ENCODE data around the gene SYNPO2L.
"Not testable (repeated sequence)": the region's sequence is repeated elsewhere in the genome, so short reads cannot be mapped to it uniquely, and the experiment has no call there.

Gene SYNPO2L, protein sequence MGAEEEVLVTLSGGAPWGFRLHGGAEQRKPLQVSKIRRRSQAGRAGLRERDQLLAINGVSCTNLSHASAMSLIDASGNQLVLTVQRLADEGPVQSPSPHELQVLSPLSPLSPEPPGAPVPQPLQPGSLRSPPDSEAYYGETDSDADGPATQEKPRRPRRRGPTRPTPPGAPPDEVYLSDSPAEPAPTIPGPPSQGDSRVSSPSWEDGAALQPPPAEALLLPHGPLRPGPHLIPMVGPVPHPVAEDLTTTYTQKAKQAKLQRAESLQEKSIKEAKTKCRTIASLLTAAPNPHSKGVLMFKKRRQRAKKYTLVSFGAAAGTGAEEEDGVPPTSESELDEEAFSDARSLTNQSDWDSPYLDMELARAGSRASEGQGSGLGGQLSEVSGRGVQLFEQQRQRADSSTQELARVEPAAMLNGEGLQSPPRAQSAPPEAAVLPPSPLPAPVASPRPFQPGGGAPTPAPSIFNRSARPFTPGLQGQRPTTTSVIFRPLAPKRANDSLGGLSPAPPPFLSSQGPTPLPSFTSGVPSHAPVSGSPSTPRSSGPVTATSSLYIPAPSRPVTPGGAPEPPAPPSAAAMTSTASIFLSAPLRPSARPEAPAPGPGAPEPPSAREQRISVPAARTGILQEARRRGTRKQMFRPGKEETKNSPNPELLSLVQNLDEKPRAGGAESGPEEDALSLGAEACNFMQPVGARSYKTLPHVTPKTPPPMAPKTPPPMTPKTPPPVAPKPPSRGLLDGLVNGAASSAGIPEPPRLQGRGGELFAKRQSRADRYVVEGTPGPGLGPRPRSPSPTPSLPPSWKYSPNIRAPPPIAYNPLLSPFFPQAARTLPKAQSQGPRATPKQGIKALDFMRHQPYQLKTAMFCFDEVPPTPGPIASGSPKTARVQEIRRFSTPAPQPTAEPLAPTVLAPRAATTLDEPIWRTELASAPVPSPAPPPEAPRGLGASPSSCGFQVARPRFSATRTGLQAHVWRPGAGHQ

DNA sequence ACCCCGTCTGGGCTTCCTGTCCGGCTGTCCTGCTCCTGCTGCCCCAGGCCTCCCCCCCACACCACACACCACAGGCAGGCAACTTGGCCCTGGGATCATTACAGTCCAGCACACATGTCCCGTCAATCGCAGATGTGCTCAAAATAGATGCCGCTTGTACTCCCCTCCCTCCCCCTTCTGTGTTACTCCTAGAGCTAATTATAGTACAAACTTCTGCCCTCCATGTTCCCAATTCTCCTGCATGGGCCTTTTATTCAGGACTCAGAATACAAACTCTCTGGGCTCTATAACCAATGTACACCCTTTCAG lies at the start of gene SYNPO2L:
TSS of gene SYNPO2L (minus strand) at position 40 of the 309 bp plus-strand sequence. CDS start 107 bp downstream, outside the sequence.
- no peak for DNase-seq

DNA sequence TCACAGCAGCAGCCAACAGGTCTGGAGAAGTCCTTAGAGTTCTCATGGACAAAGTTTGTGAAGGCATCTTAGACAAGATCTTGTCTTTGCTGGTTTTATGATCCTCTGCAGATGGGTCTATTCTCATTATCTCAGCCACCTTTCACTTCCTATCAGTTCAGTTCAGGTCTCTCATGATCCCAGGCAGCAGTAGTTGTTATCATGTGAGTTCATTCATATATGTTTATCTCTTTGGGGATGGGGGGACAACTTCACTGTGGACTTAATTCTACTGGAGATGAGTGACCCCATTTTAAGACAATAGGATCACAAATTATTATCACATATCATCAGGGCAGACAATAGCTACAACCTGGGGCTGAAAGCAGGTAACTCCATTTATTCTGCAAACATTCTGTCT lies 48.1 kb upstream of the SYNPO2L start:
- not testable (repeated sequence) for DNase-seq

DNA sequence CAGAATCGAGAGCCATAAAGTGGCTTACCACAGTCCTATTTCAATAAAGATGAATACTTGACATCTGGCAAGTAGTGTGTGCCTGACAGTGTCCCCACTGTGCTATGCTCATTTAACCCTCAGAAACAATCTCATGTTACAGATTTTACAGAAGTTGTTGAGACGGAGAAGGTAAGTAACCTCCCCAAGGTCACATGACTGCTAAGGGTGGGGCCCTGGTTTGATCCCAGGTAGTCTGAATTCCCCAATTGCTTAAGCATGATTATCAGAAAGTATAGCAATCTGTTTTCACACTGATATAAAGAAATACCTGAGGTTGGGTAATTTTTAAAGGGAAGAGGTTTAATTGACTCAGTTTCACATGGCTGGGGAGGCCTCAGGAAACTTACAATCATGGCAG lies 43.0 kb upstream of the SYNPO2L start:
- not testable (repeated sequence) for DNase-seq

DNA sequence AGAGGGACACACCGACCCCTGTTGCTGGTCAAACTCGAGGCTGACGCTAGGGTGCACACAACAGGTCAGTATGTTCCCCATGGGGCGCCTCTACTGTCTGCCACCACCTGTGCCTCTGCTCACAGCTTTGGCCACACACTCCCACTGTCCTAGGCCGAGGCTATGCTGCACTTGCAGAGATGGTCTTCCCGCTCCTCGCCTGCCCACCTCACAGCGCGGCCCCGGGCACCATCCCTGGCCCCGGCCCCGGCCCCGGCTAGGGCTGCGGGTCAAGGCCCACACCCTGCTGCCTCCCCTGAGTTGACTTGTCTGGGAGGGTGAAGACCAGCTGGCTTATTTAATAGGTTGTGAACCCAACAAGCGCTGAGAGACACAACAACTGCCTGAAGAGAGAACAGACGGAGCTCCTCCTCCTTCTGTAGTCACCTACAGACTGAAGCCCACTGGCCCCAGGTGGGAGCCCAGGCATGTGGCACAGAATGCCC lies 41.9 kb upstream of the SYNPO2L start, which contains the start of gene AGAP5:
TSS of gene AGAP5 (minus strand) at position 435 of the 485 bp plus-strand sequence. CDS start at position 81, 354 bp downstream.
- DNase-seq = not testable (repeated sequence)

DNA sequence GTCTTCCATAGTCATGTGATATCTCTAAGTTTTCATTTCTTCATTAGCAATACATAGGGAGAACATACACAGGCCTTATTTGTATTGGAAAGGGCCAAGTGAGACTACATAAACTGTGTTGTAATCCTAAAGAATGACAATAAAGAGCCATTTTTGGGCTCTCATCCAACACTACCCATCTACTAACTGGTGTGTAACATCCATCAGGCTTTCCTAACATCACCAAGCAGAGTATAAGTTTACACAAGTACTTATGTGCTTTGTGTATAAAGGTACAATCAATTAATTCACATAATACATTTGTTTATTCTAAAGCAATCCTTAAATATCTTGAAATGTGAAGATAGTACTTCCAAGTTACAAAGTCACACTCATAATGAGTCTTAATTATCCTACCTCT lies 39.5 kb upstream of the SYNPO2L start:
- DNase-seq = not testable (repeated sequence)

DNA sequence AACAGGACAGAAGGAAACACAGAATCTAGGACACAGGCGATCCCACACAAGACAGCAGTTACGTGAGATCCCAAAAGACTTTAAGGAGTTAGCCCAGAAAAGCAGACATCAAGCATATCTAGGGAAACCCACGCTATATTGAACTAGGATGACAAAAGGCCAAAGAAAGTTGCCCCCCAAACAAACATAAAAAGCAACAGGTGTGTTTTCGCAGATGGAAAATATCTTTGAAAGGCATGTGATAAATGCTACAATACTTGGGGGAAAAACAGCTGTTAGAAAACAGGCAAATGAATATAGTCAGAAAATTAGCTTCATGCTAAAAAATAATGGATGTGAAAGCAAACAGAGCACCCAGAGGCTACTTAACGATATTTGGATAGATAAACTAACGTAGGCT lies 34.9 kb upstream of the SYNPO2L start:
- not testable (repeated sequence) for DNase-seq

DNA sequence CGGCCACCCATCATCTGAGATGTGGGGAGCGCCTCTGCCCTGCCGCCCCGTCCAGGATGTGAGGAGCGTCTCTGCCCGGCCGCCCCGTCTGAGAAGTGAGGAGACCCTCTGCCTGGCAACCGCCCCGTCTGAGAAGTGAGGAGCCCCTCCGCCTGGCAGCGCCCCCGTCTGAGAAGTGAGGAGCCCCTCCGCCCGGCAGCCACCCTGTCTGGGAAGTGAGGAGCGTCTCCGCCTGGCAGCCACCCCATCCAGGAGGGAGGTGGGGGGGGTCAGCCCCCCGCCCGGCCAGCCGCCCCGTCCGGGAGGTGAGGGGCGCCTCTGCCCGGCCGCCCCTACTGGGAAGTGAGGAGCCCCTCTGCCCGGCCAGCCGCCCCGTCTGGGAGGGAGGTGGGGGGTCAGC lies 33.8 kb upstream of the SYNPO2L start:
- not testable (repeated sequence) for DNase-seq

DNA sequence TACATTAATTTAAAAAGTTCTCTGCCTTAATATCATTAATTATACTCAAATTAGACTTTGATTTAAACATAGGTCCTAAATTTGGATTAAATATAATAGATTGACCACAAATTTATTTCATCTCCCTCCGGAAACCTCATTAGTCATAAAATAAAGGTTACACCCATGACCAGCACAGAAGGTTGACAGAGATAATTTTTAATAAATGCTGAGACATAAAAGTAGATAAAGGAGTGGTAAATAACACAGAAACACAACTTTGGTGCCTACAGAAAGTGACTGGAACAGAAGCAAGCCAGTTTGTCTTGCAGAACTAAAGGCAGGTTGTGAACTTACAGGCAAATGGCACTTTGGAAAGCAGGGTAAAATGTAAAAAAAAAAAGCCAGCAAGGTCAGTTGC lies 31.8 kb upstream of the SYNPO2L start:
- not testable (repeated sequence) for DNase-seq

DNA sequence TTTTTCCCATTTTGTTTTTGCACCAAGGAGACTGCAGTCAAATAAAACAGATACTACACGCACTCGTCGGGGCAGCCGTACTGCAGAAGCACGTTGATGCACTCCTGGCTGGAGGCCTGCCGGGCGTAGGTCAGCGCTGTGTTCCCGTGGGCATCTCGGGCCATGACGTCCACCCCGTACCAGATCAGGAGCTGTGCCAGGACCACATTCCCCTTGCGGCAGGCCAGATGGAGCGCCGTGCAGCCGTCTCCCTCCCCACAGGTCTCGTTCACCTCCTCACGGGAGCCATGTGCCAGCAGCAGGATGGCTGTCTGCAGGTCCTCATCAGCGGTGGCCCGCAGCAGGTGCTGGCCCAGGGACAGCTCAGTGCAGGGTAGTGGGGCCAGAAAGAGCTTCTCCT lies 18.7 kb upstream of the SYNPO2L start:
- DNase-seq = not testable (repeated sequence)

DNA sequence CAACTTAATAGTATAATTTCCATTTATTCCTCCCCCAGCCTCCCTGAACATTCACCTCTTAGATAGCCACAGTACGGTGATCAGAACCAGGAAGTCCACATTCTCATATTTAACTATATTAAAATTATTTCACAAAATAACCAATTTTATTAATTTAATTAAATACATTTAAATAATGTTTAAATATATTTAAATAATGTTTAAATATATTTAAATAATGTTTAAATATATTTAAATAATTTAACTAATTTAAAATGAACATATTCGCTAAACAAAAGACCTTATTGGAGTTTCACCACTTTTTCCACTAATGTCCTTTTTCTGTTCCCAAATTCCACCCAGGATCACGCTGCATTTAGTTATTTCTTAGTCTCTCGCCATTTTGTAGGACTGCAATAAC lies 12.5 kb upstream of the SYNPO2L start:
- not testable (repeated sequence) for DNase-seq

DNA sequence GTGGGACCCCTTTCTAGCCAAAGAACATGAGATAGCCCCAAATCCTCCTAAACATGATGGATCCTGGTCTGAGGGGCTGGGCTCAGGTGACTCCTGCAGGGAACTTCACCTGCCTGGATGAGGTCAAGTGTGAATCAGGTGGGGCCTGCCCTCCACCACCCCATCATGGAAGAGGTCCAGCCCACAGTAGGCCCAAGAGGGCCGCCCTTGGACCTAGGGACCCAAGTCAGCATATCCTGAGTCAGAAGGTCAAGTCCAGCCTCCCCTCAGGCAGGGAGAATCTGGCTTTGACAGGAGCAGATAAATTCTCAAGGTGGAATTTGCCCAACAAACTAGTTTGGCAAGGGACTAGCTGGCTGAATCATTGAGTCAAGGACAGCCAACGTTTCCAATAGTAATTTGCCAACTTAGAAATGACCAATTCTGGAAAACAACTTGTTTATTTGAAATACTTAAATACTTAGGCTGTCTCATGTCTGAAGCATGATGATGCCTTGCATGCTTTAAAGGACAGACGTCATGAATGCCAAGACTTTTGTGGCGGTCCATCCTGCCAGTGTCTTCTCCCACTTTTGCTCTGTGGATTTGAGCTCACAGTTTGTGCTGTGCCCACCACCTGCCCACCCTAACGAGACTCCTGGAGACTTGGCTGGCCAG lies 10.5 kb upstream of the SYNPO2L start:
- not testable (repeated sequence) for DNase-seq

DNA sequence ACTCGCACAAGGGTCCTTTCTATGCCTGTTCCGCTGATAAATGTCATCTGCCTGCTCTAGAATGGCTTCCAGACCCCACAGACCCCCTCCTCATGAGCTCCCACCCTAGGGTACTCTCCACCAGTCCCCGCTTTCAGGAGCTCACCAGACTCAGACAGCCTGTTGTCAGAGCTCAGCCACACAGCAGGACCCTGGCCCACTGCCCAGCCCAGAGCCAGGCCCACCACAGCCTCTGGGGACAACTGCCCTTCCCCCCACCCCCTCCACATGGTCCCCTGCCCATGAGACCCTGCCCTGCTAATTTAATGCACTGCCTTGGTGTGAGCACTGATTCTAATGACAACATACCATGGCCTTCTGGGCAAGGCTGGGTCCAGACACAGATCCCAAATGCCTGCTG lies 9.8 kb upstream of the SYNPO2L start:
- not testable (repeated sequence) for DNase-seq

DNA sequence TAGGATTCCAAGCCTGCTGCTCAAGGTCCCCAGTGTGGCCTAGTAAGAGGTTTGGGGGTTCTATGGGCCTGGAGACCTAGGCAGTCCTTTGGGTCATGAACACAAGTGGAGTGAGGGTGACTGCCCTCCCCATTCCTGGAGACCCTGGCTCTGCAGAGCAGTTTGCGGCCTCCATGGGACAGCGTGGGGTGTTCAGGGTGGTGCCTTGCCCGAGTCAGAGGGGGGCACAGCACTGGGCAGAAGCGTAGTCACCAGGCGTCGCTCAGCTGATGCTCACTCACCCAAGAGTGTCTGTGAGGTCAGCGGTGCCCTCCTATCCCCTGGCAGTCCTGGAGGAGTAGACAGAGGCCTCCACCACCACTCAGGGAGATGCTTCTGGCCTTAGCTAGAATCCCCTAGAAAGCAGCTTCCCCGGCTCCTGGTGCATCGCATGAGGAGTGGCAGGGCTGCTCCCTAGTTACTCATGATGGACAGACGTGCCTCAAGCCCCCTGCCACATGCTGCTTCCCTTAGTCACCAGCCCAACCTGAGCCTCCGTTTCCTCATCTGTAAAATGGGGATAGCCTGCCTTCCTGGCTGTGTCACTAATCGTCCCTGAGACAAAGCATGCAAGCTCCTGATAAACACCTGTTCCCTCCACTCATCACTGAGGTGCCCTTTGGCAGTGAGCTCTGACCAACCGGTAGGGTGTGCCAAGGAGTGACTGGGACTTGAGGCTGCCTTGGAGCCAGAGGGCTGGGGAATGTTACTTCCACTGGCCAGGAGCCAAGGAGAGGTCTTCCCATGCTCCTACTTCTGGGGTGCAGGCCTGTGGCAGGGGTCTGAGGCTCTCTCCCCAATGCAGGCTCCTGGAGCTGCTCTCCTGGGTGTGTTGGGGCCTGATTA lies 8.6 kb upstream of the SYNPO2L start:
- not testable (repeated sequence) for DNase-seq

DNA sequence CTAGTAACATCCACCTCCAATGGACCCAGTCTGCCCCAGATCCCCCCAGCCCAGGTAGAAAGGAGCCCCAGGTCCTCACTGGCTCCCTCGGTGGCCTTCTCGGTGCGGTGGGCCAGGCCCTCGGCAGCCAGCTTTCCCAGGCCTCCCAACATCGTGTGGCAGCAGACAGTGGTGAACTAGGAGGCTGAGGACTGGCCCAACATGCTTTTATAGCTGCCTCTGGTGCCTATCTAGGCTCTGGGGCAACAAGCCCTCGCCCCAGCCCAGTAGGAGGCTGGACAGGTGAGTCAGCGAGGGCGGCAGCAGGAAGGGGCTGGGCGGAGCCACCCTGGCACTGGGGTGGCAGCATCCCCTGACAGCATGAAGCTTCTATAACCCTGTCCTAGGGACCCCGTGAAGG lies 7.8 kb upstream of the SYNPO2L start:
- not testable (repeated sequence) for DNase-seq

DNA sequence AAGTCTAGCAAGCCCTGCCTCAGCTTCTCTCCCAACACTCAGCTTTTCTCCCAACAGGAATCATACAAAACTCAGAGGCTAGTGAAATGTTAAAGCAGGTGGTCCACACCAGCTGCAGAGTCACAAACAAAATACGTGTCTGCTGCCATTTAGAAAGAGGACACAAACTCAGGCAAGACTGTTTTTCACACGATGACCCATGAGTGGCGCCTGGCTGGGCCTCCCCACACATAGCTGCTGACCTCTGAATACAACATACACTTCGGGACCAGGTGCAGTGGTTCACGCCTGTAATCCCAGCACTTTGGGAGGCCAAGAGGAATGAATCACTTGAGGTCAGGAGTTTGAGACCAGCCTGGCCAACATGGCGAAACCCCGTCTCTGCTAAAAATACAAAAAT lies 6.9 kb upstream of the SYNPO2L start:
- DNase-seq = not testable (repeated sequence)

DNA sequence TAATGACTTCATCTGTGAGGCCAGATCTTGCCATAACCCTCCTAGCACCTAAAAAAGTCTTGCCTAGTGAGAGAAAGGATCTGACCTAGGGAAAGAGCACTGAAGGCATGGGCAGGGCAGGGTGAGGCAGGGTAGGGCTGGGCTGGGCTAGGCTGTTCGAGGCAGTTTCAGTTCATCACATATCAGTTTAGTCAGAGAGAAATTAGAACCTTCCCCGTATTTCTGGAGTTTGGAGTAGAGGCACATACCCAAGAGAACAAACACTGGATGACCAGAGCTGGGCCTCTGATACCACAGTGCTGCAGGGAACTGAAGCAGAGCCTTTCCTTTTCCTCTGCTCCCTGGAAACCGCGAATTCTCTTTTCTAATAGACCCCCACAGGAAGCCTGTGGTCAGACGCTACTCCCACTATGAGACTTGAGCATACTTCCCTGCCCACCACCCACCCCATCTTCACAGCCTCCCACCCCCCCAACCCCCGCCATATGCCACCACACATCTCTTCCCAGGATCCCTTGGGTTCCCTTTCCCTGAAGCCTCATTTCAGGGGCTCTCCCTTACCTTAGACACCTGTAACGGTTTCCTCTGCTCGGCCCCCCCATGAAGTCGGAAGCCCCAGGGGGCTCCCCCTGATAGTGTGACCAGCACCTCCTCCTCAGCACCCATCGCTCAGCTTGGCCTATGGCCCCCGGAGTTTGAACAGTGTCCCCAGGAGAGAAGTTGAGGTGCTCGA lies 406 bp downstream of the SYNPO2L start:
- DNase-seq = no peak

DNA sequence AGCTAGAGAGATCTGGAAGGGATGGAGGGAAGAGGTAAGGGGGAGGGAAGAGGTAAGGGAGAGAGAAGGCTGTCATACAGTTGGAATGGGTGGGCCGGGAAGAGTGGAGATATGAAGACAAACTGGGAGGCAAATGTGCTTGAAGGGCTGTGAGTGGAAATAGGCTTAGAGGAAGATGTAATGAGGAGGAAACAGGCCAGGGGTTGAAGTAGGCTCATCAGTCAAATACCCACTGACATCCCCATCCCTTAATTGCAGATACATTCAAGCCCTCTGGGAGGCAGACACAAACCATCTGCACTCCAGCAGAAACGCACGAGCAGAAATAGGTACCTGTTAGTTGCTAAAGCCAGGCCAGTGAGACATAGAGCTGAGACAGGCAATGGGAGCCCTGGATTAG lies 2.1 kb downstream of the SYNPO2L start:
- DNase-seq = no peak

DNA sequence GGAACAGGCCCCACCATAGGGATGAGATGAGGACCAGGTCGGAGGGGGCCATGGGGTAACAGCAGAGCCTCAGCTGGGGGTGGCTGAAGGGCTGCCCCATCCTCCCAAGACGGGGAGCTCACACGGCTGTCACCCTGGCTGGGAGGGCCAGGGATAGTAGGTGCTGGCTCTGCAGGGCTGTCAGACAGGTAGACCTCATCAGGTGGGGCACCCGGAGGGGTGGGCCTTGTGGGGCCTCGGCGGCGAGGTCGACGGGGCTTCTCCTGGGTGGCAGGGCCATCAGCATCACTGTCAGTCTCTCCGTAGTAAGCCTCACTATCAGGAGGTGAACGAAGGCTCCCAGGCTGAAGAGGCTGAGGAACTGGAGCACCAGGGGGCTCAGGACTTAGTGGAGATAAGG lies 2.6 kb downstream of the SYNPO2L start:
- no peak for DNase-seq

DNA sequence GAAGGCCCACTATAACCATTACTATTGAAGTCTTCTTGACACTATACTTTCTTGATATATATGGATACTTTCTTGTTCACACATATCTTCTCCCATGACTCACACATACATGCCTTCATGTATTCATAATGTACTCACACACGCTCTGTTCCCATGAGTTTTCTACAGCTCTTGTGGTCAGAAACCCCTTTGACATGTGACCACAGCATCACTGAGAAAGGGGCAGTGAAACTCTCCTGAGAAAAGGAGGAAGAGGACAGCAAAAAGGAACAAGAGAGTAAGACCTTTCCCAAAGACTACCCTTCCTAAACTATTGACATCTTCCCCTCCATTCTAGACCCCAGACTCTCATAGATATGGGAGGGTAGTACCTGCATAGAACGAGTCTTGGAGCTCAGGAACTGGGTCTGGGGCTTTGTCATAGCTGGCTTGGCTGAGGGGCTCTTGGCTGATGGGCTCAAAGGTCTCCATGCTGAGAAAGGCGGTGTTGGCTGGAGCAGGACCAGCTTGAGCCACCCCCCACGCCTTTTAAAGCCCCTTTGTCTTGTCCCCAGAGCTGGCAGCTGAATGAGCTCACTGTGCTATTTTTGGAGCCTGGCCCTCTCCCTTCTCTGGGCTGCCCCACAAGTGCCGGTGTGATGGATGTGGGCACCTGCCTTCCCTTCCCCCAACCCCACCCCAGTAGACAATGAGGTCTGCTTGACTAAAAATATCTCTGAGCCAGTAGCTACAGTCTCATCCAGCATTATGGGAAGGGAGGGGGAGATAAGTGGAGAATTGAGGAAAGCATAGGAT lies 5.1 kb downstream of the SYNPO2L start:
- DNase-seq = no peak

DNA sequence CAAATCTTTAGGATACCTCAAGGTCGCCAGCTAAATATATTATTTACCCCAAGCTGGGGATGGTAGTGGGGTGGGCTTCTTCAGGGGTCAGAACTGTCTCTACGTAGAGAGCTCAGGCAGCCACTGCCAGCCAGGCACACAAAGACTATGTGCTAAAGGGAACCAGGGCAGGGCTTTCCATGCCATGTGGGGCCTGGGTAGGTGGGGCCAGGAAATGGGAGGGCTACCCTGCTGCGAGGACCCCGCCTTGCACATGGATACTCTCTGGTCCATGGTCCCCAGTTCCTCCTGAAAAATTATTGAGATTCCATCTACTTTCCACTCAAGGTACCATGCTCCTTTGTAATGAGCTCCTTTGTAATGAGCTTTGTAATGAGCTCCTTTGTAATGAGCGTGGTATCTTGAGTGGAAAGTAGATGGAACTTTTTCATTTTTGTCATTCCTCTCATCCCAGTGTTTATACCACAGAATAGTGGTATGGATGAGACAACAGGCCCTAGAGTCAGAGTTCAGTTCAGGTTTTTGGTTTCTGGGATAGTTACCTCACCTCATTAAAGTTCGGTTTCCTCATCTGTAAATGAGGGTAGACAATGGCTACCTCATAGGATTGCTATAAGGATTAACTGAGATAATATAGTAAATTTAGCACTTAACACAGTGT lies 5.8 kb downstream of the SYNPO2L start:
- DNase-seq = no peak
